Tibial nerve (tissue), 4 donors: ENCODE results near the gene FADS2.

ENCODE experiments used
- CTCF ChIP-seq, 5 experiments: fragments of 200-600 bp in 3 of 5; fragments of 450-650 bp in 2 of 5; sonication (generic) in 3 of 5; IDR thresholded peaks; one replicate each; pipeline ENCODE4 v1.5.1; 2016 to 2019; ENCODE audit warnings: antibody characterized with exemption in 5 of 5, mild to moderate bottlenecking in 3 of 5, moderate library complexity in 2 of 5
- EP300 ChIP-seq, 2 donors: sonication (generic); formaldehyde crosslinking; IDR thresholded peaks; one replicate each; pipeline ENCODE4 v1.6.1; 2017; ENCODE audit warnings: antibody characterized with exemption in 2 of 2, mild to moderate bottlenecking in 1 of 2

DNA sequence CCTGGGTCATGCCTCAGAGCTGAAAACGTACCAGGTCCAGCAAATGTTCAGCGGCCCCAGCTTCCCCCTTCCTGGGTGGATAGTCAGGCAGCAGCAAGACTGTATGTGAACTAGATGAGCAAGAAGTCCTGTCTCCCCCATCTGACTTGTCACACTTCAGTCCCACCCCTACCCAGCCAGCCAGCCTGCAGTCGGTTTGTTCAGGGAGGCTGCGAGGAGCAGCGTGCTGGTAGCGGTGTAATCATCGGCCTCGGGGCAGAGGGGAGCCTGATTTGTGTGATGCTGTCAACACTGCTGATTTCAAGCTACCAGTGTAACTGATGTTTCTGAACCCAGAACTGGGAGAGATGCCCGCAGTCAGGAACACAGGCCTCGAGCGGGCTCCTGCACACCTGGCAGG, 45.3 kb upstream of the FADS2 start:
- TF ChIP-seq CTCF (IDR thresholded peaks at IDR 0.05) (no peak), EP300 (IDR thresholded peaks at IDR 0.05) (no peak)
